AG09319 (cell line): ENCODE measurements around the gene C16orf86.

ENCODE experiments used
- DNase-seq: peaks from one replicate; pipeline ENCODE4 v3.0.0-alpha.2; 2010; ENCODE audit warnings: low read depth; ENCODE audit errors: extremely low read depth
- CTCF ChIP-seq: IDR thresholded peaks from 2 replicates; pipeline ENCODE4 v1.5.1; 2011; ENCODE audit warnings: low read depth, mild to moderate bottlenecking, inconsistent platforms, low read length, moderate library complexity

Gene C16orf86

GRCh38 chr16:67655363-67655762, 11.3 kb upstream of the C16orf86 start:
- DNase-seq: no peak
- TF ChIP-seq CTCF: no peak

- TF ChIP-seq CTCF: no peak
- no peak for DNase-seq
Observed at GRCh38 chr16:67656344-67657016, 10.1 kb upstream of the C16orf86 start.

GRCh38 chr16:67657017-67657608, 9.5 kb upstream of the C16orf86 start:
- TF ChIP-seq CTCF: no peak
- DNase-seq: no peak

- no peak for TF ChIP-seq CTCF
- DNase-seq: no peak
Observed at GRCh38 chr16:67657751-67658518, 8.7 kb upstream of the C16orf86 start.

GRCh38 chr16:67658849-67659674, 7.6 kb upstream of the C16orf86 start:
- no peak for DNase-seq
- no peak for TF ChIP-seq CTCF

GRCh38 chr16:67659675-67660563, 6.7 kb upstream of the C16orf86 start, which contains the start of gene ACD:
ACD (minus strand) TSS chr16:67660260; CDS start chr16:67660220, 40 bp downstream.
- TF ChIP-seq CTCF: no peak; the same call in 1 of the 2 replicates
- DNase-seq: peak; percentile 64
